NCI-H1694 treated with DMSO at 0.1 percent for 48 hours (cell line): ENCODE results near the gene ANK3.
A peak's percentile ranks its signal among the peaks of the same experiment; 100 is the strongest.

Experiments
- DNase-seq: peaks from one replicate; lab custom pipeline; 2025; lab: John Stamatoyannopoulos, UW

Gene ANK3

DNA sequence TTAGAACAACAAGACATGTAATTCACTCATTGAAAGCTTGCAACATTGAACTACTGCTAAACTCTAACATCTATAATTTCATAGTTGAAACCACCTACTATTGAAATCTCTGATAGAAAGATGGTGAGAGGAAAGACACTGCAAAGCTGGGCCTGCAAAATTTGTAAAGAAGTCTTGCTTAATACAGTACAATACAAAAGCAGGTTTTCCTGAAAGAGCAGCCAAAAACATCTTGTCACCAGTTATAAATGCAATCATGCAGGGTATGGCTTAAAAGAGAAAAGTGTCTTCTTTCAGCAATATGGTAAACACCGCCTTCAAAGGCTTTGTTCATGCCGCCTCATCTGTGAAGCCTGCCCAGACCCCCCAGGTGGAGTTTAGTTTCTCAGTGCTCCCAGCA lies 109.2 kb downstream of the ANK3 start:
- DNase-seq: no peak

DNA sequence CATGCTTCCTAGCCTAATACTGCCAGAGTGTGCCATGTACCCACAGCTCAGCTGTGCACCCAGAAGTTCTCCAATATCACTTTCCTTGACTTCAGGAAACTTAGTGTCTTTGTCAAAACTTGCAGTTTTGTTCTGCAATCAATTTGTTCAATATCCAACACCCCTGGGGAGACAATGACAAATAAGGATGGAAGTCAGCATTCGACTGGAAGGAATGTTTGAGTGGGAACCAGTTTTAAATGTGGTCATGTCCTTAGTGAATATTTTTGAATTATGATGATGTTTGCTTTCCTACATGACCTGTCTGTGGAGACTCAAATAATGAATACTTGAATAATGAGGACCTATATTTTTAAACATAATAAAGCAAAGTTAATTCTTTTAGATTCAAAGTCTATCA lies 112.0 kb downstream of the ANK3 start:
- no peak for DNase-seq

DNA sequence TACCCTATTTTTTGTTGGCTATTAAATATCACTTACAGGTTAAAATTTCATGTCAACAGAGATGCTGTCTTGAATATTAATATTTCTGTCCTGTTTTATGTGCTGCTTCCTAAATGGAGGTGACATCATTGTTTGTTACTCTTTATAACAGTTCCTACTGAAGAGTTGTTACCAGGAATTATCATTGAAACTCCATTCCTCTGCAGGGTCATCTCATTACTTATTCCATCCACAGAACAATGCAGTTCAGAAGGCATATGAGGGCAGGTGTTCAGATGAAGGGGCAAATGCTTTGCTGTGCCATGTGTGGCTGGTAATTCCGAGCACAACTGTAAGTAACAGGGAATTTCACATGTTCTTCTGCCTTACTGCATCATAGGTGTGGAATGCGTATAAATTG lies 113.4 kb downstream of the ANK3 start:
- DNase-seq: no peak

DNA sequence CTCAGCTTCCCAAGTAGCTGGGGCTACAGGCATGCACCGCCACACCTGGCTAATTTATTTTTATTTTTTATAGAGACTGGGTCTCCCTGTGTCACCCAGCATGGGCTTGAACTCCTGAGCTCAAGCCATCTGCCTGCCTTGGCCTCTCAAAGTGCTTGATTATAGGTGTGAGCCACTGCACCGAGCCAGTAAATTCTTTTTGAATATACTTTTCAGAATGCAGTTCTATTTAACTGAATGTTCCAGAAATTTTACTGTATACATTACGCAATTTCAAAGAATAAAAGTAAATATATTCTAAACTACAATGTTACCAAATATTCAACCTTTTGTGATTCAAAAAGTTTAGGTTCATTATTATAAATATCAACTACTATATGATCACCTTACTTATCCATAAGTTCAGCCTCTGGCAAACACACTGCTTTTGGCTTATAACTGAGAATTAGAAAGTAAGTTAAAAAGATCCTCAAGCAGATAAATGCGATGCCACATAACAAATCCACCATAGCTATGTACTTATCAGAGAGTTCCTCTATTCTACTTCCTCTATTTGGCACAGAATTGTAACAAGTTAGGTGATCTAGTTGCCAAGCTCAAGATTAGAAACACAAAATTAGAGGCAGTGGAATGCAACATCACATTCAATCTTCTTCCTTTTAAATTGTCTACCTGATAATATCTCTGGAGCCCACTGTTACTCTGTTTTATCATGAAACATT lies 118.2 kb downstream of the ANK3 start:
- no peak for DNase-seq

DNA sequence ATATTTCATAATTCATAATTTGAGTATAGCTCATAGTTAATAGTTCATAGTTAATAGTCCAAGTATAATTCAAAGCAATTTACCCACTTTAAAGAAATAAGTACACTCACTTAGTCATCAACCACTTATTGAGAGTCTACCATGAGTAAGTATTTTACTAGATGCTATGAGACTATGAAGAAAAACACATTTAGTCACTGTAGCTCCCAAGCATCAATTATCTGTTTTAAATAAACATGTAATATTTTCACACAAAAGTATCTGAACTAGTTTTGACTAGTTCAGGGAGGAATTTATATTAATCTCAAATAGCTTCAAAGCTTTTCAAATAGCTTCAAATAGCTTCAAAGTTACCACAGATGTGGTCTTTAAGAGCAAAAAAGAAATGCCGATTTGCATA lies 119.2 kb downstream of the ANK3 start:
- no peak for DNase-seq

DNA sequence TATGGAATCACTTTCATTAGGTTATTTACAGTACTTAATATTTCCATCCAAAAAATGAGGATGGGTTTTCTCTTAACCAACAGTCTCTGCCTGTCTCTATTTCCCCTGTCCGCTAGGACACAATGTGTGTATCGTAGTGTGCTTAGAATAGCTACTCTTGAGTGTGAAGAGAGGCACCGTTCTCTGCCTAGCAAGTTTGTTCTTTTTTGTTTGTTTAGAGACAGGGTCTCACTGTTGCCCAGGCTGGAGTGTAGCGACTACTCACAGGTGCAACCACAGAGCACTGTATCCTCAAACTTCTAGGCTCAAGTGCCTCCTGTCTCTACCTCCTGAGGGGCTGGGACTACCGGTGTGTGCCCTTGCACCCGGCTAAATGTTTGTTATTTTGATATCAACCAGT lies 121.9 kb downstream of the ANK3 start:
- no peak for DNase-seq

DNA sequence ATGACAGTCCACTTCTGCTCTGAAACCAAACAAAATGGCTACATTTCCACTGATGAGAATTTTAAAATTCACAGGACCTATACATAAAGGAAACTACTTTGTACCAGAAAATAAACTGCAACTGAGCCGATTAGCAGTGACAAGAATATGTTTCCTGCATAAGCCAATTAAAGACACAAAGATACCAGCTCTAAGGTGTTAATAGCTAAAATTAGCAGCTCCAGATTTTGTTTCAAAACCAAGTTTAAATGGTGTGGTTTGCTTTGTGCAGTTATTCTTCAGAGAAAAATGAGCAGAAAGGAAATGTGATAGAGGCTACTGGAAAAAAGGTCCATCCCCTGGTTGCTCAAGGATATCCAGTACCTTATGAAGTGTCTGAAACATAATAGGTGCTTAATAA lies 123.2 kb downstream of the ANK3 start:
- no peak for DNase-seq

DNA sequence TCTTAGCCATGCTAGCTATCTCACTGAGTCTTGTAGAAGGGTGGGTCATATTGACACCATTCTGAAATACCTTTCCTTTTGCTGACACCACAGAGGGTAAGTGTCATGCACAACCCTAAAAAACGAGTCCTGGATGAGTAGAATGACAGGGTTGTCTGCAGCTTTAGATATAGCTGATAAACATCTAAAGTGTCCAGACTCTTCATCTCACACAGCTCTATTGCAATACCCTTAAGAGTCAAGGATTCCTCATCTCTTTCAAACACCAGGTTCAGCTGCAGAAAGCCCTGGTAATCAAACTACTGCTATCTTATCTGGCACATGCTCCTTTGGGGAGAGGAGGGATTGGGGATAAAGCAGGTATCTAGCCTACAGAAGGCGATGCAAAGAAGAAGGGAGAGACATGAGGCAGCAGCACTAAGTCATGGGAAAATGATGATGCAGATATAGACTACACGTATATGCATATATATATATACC lies 127.0 kb downstream of the ANK3 start:
- DNase-seq: no peak

DNA sequence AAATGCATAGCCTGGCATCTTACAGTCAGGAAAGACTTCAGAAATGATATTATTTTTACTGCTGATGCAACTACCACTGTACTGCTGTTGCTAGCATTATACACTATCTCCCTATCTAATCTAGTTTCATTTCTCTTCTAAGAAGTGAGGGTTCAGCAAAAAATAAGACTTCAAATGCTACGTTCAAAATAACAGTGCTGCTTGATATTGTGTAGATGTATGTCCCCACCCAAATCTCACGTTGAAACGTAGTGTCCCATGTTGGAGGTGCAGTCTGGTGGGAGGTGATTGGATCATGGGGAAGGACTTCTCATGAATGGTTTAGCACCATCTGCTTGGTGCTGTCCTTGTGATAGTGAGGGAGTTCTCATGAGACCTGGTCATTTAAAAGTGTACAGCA lies 129.4 kb downstream of the ANK3 start:
- no peak for DNase-seq

DNA sequence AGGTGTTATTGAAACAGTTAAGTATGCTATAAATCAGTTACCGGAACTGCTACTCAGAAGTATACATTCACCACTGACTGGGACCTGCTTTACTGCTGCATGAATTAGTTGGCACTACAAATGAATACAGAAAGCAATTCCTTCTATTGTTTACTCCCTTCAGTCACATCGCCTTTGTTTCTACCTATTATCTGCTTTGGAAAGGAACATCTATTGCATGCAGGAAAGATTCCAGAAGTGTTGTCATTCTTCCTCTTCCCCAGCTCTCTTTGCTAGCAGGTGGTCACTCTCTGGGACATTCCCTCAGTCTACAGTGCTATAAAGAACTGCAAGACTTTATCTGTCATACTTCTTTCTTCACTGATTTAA lies 131.3 kb downstream of the ANK3 start:
- DNase-seq: no peak

DNA sequence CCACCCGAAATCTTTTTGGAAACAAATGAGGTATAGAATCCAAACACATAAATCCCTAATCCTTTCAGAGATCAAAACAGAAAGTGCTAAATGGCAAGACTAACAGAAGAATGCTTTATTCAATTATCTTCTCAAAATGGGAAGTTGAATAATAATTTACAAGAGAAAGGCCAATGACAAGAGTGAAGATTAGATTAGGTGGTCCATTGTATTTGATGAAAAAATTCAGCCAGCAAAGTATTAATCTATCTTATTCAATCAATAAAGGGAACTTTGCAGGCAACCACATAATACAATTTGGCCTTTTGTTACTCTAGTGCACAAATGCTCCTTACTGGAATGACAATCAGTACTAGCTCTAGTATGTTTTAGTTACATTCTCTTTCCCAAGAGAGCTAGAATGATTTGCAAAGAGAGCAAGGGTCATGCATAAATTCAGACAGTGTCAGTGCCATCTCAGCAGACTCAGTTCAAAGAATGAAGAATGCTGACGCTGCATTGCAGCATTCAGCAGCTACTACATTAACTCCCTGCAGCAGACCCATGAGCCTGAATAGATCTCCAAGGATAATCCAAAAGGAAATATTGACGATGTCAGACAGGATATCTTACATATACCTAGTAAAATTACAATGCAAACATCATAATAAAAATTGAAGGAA lies 131.8 kb downstream of the ANK3 start:
- no peak for DNase-seq

DNA sequence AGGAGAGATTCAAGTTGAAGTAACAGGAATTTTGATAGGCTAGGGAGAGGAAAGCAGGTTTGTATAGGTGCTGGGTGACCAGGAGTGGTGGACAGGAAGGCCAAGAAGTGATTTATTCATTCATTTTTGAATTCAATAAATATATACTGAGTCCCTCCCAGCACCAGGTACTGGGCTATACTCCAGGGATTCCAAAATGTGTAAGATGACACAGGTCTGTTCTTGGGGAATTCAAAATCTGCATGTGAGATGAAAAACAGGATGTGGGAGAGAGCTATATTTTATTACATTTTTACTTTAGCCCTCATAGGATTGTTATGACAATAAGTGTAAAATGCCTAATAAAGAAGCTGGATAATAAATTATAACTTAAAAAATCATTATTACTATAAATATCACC lies 134.9 kb downstream of the ANK3 start:
- DNase-seq: no peak

DNA sequence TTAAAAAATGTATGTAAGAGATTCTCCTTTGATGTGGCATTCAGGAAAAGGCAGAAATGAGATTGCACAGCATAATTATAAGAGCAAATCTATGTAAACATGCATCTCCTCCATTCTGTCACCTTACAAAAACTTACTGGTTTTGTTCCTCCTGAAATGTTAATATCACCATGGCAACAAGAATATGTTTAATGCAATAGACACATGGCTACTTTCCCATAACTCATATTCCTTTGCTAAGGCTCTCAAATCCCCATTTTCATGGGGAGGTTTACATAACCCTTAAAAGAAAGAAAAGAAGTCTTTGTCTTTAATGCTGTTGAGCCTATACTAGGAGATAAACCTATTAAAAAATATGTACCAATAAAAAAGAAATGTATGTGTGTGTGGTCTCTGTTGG lies 136.2 kb downstream of the ANK3 start:
- DNase-seq: no peak

DNA sequence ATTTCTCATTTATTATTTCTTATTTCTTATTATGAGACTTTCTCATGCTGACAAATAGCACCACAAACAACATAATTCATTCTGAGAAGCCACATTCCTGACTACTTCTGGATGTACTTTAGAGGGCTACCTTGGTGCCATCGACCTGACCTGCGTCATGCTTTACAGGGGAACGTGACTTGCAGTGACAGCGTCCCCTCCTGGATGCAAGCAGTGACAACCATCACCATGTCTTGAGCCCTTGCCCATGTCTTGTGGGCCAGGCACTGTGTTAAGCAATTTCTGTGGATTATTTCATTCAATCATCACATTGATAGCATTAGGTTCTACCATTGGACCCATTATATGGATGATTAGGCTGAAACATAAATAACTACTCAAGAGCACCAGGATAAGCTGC lies 137.0 kb downstream of the ANK3 start:
- no peak for DNase-seq

DNA sequence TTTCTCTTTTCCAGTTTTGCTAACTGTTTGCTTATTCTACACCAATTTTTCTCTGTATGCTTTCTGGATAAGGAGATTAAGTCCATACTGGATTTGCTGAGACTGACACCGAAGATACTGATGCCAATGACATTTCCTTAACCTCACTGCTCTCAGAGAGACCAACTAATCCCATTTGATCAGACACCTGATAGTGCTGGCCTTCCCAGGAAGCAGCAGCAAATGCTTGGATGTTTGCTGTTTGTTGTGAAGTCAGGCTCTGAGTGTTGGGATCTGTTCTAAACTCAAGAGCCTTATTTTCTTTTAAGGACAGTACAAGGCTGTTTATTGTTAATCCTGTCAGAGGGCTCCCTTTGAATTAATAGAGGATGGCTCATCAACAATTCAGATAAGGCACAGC lies 143.3 kb downstream of the ANK3 start:
- no peak for DNase-seq

DNA sequence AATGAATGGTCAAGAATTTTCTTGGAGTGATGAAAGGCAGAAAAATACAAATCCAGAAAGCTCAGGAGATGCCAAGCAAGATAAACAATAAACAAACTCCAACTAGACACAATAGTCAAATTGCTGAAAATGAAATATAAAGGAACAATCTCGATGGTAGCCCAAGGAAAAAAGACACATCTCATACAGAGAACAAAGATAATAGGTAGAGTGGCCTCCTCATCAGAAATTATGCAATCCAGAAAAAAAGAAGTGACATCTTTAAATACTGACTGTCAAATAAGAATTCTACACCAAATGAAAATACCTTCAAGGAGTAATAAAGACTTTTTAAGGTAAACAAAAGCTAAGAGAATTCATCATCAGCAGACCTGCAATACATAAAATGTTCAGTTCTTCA lies 150.4 kb downstream of the ANK3 start:
- DNase-seq: no peak

DNA sequence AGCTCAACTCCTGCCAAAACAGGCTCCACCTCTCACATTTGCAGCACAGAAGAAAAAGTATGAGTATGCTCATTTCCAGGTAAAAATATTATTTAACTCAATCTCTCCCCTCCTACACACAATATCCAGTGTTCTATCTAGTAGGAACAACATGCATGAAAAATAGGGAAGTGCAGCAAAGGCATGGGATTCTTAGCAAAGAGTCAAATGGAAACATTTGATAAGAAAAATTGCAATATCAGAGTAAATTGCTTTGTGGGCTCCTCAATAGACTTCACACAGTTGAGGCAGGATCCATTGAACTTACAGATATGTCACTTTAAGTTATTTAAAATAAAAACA lies 150.9 kb downstream of the ANK3 start:
- no peak for DNase-seq

DNA sequence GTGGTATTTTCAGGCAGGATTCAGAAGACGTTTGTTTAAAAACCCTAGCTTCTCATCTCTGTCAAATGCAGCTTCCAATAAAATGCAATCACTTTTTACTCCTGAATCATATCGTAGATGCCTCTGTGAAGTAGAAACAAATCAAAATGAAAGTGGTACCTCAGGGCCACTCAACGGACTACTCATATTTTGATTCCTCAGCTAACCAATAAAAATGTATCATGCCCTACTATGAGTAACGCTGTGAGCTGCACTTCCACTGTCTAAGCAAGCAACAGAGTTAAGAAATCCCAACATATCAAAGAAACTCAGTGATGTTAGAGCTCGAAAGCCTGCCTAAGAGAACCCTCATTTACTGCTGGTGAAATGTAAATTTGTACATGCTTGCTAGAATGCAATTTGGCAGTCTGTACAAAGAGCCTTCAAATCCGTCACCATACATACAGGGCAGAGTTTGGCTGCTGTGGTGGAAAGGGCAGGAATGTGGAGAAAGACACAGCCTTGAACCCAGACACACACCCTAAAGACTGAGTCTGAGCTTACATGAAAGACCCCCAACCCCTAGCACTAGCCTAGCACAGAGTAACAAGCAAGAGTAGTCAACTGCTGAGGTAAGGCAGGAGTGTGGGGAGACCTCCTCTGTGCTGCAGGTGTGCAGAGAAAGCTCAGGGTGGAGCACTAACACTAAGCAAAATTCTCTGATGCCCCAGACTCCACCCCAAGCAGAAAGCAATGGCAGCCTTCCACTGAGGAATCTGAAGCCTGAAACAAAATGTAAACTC lies 151.5 kb downstream of the ANK3 start:
- DNase-seq: peak; percentile 5

DNA sequence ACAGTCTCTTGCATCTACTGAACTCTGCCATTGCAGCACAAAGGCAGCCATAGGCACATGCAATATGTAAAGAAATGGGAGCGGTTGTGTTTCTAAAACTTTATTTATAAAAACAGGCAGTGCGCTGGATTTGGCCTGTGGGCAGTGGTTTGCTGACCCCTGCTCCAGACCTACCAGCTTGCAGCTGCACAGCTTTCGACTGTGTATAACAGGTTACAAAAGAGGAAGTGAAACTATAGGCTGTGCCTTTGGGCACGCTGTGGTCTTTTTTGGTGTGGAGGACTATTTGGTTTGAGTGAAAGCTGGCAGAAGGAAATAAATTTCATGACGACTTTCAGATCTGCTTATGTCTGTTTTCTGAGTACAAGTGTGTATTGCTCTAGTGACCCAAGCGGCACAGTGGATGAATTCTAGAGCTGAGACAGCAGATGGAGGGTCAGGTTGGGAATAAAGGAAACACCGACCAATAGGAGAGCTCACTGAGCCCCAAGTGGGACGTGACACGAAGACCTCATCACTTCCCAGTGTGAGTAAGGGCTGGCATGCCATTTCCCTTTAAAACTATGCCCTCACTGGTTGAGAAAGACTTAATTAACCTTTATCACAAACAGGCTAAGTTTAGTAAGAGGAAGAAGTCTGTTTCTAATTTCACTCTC lies 152.7 kb downstream of the ANK3 start:
- DNase-seq: no peak

DNA sequence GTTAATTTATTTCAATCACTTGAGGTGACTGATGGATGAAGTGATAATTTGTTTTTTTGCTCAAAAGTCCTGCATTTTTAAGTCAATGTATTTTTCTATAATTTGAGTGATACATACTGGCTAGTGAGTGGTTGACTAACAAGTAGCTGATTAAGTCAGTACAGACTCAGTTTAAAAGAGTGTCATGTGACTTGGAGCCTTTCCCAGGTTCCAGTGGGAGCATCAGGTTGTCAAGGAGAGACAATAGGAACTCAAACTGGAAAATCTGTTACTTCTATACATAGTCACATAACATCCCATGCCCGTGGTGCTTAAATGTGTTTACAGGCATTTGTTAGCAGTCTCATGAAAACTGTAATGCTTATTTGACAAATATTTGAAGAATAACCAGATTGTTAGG lies 154.7 kb downstream of the ANK3 start:
- no peak for DNase-seq

DNA sequence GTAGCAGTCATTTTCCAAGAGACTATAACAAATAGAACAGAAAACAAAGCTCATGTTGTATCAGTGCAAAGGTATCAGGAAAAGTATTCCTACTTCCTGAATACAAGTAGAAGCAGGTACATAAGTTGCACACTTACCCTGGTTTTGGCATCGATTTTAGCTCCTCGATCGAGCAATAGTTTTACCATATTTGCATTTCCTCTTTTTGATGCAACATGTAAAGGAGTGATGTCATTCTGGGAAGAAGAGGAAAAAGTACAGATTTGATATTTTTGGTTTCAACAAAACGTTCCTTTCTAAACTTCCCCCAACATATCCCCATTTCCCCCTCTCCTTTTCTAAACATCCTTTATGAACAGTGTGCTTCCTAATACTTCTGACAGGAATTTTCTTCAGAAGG lies 155.1 kb downstream of the ANK3 start:
- DNase-seq: no peak

DNA sequence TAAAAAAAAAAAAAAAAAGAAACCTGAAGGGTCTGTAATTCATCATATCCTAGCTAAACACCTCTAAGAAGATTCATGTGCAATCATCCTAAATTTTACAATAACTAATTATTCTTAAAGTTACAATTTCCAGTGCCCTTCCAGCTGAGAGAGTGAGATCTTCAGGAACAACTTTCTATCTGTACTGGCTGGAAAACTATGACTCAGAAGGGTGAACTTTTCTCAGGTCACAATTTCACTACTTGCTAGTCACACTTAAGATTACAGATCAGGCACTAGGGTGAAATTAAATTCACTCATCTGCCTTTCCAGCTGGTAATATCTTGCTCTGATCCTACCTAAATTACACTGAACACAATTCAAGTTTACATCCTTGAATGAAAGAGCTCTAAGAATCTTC lies 158.8 kb downstream of the ANK3 start:
- DNase-seq: no peak
